Gastrocnemius medialis (tissue), 4 donors: ENCODE measurements around the gene ANKRD18A. TPM values are rescaled to one million over a fixed set of nuclear protein-coding genes. Genes with fewer than 3 reads are reported as not detected.
A peak's percentile ranks its signal among the peaks of the same experiment; 100 is the strongest.

Source experiments
- ATAC-seq, 2 donors: fragments of 150-250 bp; one replicate each; pipeline ENCODE4 v1.9.1; 2016
- DNase-seq, 2 donors: peaks; one replicate each; pipeline ENCODE4 v3.0.0-alpha.2; 2019
- H3K27ac ChIP-seq, 4 donors: fragments of 200-600 bp; sonication (generic); 1 replicate in 1 of 4; 2 replicates in 3 of 4; pipeline ENCODE4 v1.5.1; 2016 to 2018; ENCODE audit warnings: mild to moderate bottlenecking in 2 of 4, moderate library complexity in 1 of 4
- H3K27me3 ChIP-seq, 3 donors: fragments of 200-600 bp; sonication (generic) in 2 of 3; 1 replicate in 1 of 3; 2 replicates in 2 of 3; pipeline versions ENCODE4 v1.5.1 to v1.6.0; 2016 to 2019; ENCODE audit warnings: mild to moderate bottlenecking in 1 of 3, moderate library complexity in 1 of 3
- H3K36me3 ChIP-seq, 2 donors: fragments of 200-600 bp; sonication (generic) in 1 of 2; one replicate each; pipeline ENCODE4 v1.5.1; 2017 to 2018
- H3K4me1 ChIP-seq, 2 donors: fragments of 200-600 bp; sonication (generic) in 1 of 2; one replicate each; pipeline ENCODE4 v1.5.1; 2016 to 2017; ENCODE audit warnings: mild to moderate bottlenecking in 2 of 2
- H3K4me3 ChIP-seq, 4 donors: fragments of 200-600 bp; sonication (generic) in 3 of 4; 1 replicate in 1 of 4; 2 replicates in 3 of 4; pipeline ENCODE4 v1.5.1; 2016 to 2019; ENCODE audit warnings: mild to moderate bottlenecking in 2 of 4
- H3K9me3 ChIP-seq, 3 donors: fragments of 200-600 bp; sonication (generic) in 2 of 3; 1 replicate in 1 of 3; 2 replicates in 2 of 3; pipeline ENCODE4 v1.5.1; 2016 to 2019
- POLR2A ChIP-seq, 2 donors: fragments of 450-650 bp; IDR thresholded peaks; one replicate each; pipeline ENCODE4 v1.6.1; 2017; ENCODE audit warnings: antibody characterized with exemption in 2 of 2, mild to moderate bottlenecking in 2 of 2, moderate library complexity in 2 of 2
- in situ Hi-C, 4 donors: fragments of 200-750 bp; cut with MboI; loops; one replicate each; pipeline versions ENCODE4 v1.15.0 to v1.8.0; 2017; ENCODE audit warnings: low sequenced_read_pairs in 4 of 4
- intact Hi-C: fragments of 100-400 bp; cut with DNase I; formaldehyde crosslinking; loops from one replicate; pipeline ENCODE4 v1.15.1; 2023; ENCODE audit warnings: low total_unique reads
- total RNA-seq, 4 donors: library from RNA; depleted of rRNA; stranded (reverse); fragments of >200 nt; gene quantifications; one replicate each; pipeline versions ENCODE4 v1.1.0 to v1.2.3, GENCODE V29; 2016
- TF ChIP-seq, protein P1 (sequence below), 5 experiments: fragments of 450-650 bp in 3 of 5; fragments of 200-600 bp in 2 of 5; sonication (generic) in 2 of 5; IDR thresholded peaks in 4 of 5; conservative IDR thresholded peaks in 1 of 5; 1 replicate in 4 of 5; 2 replicates in 1 of 5; pipeline ENCODE4 v1.5.1; 2016 to 2019; ENCODE audit warnings: antibody characterized with exemption in 5 of 5, mild to moderate bottlenecking in 3 of 5, moderate library complexity in 3 of 5

The ANKRD18A gene
- total RNA-seq, result not detected

DNA sequence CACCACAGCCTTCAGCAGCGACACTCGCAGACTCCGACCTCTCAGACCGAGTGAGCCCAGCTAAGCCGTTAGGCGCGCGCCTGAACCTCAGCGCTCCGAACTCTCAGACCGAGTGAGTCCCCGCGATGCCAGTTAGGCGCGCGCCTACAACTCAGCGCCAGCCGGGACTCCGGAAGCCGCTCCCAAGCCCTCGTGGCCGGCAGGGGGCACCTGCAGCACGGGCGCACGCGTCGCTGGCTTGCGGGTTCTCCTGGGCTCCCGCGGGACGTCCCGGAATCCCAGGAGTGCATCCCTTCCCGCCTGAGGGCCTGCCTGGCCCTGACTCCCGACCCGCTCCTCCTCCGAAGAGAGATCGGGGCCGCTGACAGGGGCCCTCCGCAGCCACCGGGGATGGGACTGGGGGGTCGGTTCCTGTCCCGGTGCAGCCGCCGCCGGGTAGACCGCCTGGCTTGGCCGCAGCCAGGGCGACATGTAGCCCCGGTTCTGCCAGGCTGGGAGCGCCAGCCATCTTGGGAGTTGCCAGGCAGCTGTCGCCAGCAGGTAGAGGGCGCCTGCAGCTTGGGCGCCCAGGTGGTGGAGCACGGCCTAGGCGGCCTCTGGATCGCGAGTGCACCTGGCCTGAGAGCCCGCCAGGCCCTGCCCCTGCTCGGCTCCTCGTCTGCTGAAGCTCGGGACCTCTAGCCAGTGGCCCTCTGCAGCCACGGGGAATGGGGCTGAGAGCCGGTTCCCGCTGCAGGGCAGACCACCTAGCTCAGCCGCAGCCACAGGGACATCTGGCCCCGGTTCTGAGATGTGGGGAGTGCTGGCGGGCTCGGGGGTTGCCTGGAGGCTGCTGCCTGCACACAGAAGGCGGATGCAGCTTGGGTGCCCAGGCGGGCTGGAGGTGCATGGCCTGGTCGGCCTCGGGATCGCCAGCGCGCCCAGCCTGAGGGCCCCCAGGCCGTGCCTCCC is at the start of gene ANKRD18A:
TSS of gene ANKRD18A (minus strand) at position 114 of the 951 bp plus-strand sequence. CDS start 311 bp downstream, outside the sequence.
- peak within 1 kb of the TSS; percentile 29 to 39 (median 35) for H3K4me3 ChIP-seq
- H3K27ac ChIP-seq, result no peak within 1 kb of the TSS
- no peak for TF ChIP-seq POLR2A (IDR thresholded peaks at IDR 0.05)
- TF ChIP-seq, protein P1, sequence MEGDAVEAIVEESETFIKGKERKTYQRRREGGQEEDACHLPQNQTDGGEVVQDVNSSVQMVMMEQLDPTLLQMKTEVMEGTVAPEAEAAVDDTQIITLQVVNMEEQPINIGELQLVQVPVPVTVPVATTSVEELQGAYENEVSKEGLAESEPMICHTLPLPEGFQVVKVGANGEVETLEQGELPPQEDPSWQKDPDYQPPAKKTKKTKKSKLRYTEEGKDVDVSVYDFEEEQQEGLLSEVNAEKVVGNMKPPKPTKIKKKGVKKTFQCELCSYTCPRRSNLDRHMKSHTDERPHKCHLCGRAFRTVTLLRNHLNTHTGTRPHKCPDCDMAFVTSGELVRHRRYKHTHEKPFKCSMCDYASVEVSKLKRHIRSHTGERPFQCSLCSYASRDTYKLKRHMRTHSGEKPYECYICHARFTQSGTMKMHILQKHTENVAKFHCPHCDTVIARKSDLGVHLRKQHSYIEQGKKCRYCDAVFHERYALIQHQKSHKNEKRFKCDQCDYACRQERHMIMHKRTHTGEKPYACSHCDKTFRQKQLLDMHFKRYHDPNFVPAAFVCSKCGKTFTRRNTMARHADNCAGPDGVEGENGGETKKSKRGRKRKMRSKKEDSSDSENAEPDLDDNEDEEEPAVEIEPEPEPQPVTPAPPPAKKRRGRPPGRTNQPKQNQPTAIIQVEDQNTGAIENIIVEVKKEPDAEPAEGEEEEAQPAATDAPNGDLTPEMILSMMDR (IDR thresholded peaks at IDR 0.05 in 4 of 5, conservative IDR thresholded peaks at IDR 0.05 in 1 of 5), result peak in 1 of 5 experiments; percentile 33
- H3K27me3 ChIP-seq, result peaks cover 45 to 67% (median 50%) of the 10 kb centered on the region in 3 donors
- ATAC-seq (no peak), DNase-seq (no peak)
- H3K36me3 ChIP-seq, result no peaks in the 10 kb centered on the region
- H3K4me1 ChIP-seq, result peaks cover 0 to 7% of the 10 kb centered on the region in 2 donors
- peaks cover 0 to 11% (median 0%) of the 10 kb centered on the region in 3 donors for H3K9me3 ChIP-seq
- intact Hi-C loops, result no loop called here
- in situ Hi-C loops, result no loop called here

DNA sequence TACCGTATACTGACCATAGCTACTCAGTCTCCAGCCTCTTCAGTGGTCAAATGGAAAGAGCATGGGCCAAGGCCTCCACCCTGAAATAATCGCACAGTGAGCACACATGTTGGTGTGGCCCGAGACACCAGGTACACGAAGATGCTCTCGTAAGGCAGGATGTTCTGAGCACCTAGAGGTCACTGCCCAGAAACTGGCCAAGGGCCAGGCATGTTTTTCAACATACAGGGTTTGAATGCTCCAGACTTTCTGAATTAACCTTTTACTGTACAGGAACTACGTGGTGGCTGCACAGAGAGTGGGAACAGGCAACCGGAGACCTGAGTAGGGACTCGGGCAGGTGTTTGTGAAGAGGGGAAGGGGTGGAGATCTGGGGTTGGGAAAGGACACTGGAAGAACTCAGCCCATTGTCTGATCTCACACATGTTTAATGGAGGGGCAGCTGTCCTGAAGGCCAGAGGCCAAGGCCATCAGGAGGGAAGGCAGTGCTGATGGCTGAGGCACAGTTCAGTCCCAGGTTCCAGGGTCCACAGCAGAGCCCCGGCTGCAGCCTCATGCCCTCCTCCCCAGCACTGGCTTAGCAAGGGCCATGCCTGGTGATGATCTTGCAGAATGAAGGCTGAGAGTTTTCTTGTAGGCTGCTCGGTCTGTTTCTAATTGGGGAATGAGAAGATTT is 48.5 kb upstream of the ANKRD18A start:
- intact Hi-C loops, result no loop called here
- Histone ChIP-seq H3K36me3 (no peaks in the 10 kb centered on the region), H3K27me3 (no peaks in the 10 kb centered on the region), H3K9me3 (no peaks in the 10 kb centered on the region), H3K27ac (no peak overlapping the region), H3K4me3 (no peak overlapping the region), H3K4me1 (peaks cover 0 to 4% of the 10 kb centered on the region in 2 donors)
- no peak for ATAC-seq
- no peak for DNase-seq
- in situ Hi-C loops, result no loop called here
- no peak for TF ChIP-seq POLR2A (IDR thresholded peaks at IDR 0.05)
- TF ChIP-seq, protein P1 (IDR thresholded peaks at IDR 0.05 in 4 of 5, conservative IDR thresholded peaks at IDR 0.05 in 1 of 5), result no peak

DNA sequence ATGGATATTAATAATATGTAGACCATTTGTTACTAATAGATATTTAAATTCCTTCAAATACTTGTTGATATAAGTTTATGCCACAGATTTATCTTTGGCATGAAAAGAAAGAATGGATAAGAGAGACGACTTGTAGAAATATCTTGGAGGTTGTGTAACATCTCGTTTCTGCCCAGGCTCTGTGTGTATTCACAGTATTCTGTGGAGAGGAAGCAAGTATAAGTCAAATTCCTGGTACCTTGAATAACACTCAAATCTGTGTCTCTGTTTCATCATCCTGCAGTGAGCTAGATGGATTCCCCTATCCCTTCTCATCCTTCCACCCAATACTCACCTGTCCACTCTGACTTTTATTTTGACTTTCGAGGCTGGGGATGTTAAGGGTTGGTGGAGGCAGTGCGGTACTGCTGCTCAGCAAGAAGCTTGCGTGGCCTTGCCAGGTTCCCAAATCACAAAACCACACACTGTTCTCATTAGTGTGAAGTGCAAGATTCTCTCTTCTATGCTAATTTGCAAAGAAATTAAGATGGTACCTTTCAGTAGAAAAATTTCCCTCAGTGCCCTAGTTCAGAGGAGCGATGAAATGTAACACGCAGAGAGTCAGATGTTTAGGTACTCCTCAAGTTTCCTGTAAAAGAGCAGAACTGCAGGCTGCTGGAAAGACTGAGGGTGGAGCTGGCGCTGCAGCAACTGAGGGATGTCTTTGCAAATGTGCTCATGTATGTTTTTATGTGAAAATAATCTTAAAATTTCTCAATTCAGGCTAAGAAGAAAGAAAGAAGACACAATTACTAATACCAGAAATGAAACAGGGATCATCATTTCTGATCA is 42.6 kb upstream of the ANKRD18A start:
- H3K27ac ChIP-seq, result no peak overlapping the region
- intact Hi-C loops, result no loop called here
- DNase-seq, result no peak

DNA sequence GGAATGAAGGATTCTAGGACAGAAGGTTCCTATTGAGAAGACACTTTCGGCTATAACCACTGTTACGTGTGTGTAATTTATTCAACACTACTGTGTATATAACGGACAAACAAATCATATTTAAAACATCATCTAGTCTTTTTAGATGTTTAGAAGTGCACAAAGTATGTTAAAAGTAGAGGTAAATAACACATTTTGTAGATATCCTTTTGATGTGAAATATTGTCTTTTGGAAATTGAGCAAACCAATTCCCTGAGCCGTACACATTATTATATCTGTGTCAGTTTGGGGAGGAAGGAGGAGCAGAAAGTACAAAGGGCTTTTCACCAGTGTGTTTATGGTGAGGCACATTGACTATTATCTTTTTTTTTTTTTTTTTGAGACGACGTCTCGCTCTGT is 39.1 kb upstream of the ANKRD18A start:
- Histone ChIP-seq H3K4me3 (no peak overlapping the region), H3K4me1 (no peaks in the 10 kb centered on the region), H3K27me3 (no peaks in the 10 kb centered on the region), H3K27ac (no peak overlapping the region), H3K9me3 (no peaks in the 10 kb centered on the region), H3K36me3 (no peaks in the 10 kb centered on the region)
- ATAC-seq (no peak), DNase-seq (no peak)
- TF ChIP-seq, protein P1 (IDR thresholded peaks at IDR 0.05 in 4 of 5, conservative IDR thresholded peaks at IDR 0.05 in 1 of 5), result no peak
- TF ChIP-seq POLR2A (IDR thresholded peaks at IDR 0.05), result no peak
- in situ Hi-C loops (no loop called here), intact Hi-C loops (no loop called here)

More for the DNA sequence above, 42.6 kb upstream of the ANKRD18A start:
- Histone ChIP-seq H3K36me3 (no peaks in the 10 kb centered on the region), H3K9me3 (no peaks in the 10 kb centered on the region), H3K4me3 (no peak overlapping the region), H3K4me1 (no peaks in the 10 kb centered on the region), H3K27me3 (no peaks in the 10 kb centered on the region)
- no peak for ATAC-seq
- no peak for TF ChIP-seq POLR2A (IDR thresholded peaks at IDR 0.05)
- in situ Hi-C loops, result no loop called here
